ENCODE measurements around the gene COL9A3.
"Not testable (repeated sequence)": the region's sequence is repeated elsewhere in the genome, so short reads cannot be mapped to it uniquely, and the experiment has no call there.

The COL9A3 gene

GRCh38 chr20:62860924-62861691, 44.3 kb downstream of the COL9A3 start:
- no peak for DNase-seq (ENCODE audit: low spot score)
- no peak for TF ChIP-seq CTCF (IDR thresholded peaks at IDR 0.05; ENCODE audit: extremely low read depth, missing control alignments)

- TF ChIP-seq CTCF (IDR thresholded peaks at IDR 0.05; ENCODE audit: extremely low read depth, missing control alignments): no peak
- peak; percentile 99 for DNase-seq (ENCODE audit: low spot score)
Measured at GRCh38 chr20:62861726-62862336, 45.0 kb downstream of the COL9A3 start, which contains the start of gene TCFL5. TSS of gene TCFL5 (minus strand) at chr20:62861822. CDS start at chr20:62861670, 152 bp downstream.

GRCh38 chr20:62864207-62864606, 47.4 kb downstream of the COL9A3 start:
- DNase-seq (ENCODE audit: low spot score): no peak
- no peak for TF ChIP-seq CTCF (IDR thresholded peaks at IDR 0.05; ENCODE audit: extremely low read depth, missing control alignments)

- no peak for DNase-seq (ENCODE audit: low spot score)
- no peak for TF ChIP-seq CTCF (IDR thresholded peaks at IDR 0.05; ENCODE audit: extremely low read depth, missing control alignments)
Measured at GRCh38 chr20:62872184-62872847, 55.5 kb downstream of the COL9A3 start.

- DNase-seq (ENCODE audit: low spot score): no peak
- no peak for TF ChIP-seq CTCF (IDR thresholded peaks at IDR 0.05; ENCODE audit: extremely low read depth, missing control alignments)
Measured at GRCh38 chr20:62872862-62873261, 56.0 kb downstream of the COL9A3 start.

GRCh38 chr20:62873280-62873679, 56.4 kb downstream of the COL9A3 start:
- no peak for DNase-seq (ENCODE audit: low spot score)
- no peak for TF ChIP-seq CTCF (IDR thresholded peaks at IDR 0.05; ENCODE audit: extremely low read depth, missing control alignments)

GRCh38 chr20:62873681-62874031, 56.8 kb downstream of the COL9A3 start:
- DNase-seq (ENCODE audit: low spot score): not testable (repeated sequence)
- TF ChIP-seq CTCF (IDR thresholded peaks at IDR 0.05; ENCODE audit: extremely low read depth, missing control alignments): peak; percentile 29
